Kidney epithelial cell (primary cell): ENCODE results near the gene UBE2B. TPM values are rescaled to one million over a fixed set of nuclear protein-coding genes. Genes with fewer than 3 reads are reported as not detected.

Source experiments
- DNase-seq: peaks from one replicate; pipeline ENCODE4 v3.0.0-alpha.2; 2010; ENCODE audit warnings: low read depth
- H3K27me3 ChIP-seq: 2 replicates; pipeline ENCODE4 v1.6.0; 2011; ENCODE audit warnings: low read length; ENCODE audit not compliant: control insufficient read depth, insufficient read depth
- H3K36me3 ChIP-seq: 2 replicates; pipeline ENCODE4 v1.5.1; 2011; ENCODE audit warnings: low read length; ENCODE audit not compliant: control insufficient read depth, insufficient read depth
- H3K4me3 ChIP-seq: 2 replicates; pipeline ENCODE4 v1.5.1; 2011; ENCODE audit warnings: low read depth, mild to moderate bottlenecking, control low read depth, low read length
- total RNA-seq: library from RNA; depleted of rRNA; stranded (reverse); fragments of >200 nt; gene quantifications from 2 replicates; pipeline ENCODE4 v1.2.3, GENCODE V29; 2015
- TF ChIP-seq, protein P1 (sequence below): IDR thresholded peaks from 2 replicates; pipeline ENCODE4 v1.5.1; 2011; ENCODE audit warnings: mild to moderate bottlenecking, moderate library complexity, low read length, control low read depth, inconsistent platforms; ENCODE audit not compliant: insufficient read depth, poor library complexity, severe bottlenecking

Gene UBE2B
- total RNA-seq, 1 donor from 2014 or later: 31.2 TPM

DNA sequence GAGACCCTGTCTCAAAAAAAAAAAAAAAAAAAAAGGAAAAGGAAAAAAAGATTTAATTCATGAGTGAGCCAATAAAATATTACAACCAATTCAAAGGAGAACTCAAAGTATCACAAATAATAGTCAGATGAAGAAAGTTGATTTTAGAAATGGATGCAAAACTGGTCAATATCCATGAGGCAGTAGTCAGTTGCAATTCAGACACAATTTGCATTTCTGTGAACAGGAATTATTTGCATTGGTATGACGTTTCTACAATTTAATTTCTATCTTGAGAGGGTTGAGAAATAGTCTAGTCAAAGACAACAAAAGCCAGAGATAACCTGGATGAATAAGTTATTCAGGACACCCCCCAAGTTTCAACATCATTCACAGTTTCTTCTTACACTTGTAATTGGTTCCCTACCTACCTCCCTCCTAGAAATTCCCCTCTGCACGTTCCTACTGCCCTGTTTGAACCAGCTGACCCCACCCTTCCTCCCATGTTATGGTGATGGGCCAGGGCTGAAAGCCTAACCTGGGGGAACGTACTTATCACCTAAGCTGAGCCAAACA is 68.9 kb downstream of the UBE2B start:
- no peak for DNase-seq
- Histone ChIP-seq H3K36me3 (no peaks in the 10 kb centered on the region), H3K4me3 (no peak overlapping the region), H3K27me3 (no peaks in the 10 kb centered on the region)
- TF ChIP-seq, protein P1, sequence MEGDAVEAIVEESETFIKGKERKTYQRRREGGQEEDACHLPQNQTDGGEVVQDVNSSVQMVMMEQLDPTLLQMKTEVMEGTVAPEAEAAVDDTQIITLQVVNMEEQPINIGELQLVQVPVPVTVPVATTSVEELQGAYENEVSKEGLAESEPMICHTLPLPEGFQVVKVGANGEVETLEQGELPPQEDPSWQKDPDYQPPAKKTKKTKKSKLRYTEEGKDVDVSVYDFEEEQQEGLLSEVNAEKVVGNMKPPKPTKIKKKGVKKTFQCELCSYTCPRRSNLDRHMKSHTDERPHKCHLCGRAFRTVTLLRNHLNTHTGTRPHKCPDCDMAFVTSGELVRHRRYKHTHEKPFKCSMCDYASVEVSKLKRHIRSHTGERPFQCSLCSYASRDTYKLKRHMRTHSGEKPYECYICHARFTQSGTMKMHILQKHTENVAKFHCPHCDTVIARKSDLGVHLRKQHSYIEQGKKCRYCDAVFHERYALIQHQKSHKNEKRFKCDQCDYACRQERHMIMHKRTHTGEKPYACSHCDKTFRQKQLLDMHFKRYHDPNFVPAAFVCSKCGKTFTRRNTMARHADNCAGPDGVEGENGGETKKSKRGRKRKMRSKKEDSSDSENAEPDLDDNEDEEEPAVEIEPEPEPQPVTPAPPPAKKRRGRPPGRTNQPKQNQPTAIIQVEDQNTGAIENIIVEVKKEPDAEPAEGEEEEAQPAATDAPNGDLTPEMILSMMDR: no peak

Other genes starting within 250 kb of the UBE2B start
- 222 and 233 TPM in 2 replicates for gene SKP1, start 194.6 kb upstream of the UBE2B start, total RNA-seq
- 232 and 249 TPM in 2 replicates for gene PPP2CA, start 145.5 kb upstream of the UBE2B start, total RNA-seq
- gene CDKL3, start 4.4 kb upstream of the UBE2B start, total RNA-seq: 9.3 and 17.6 TPM in 2 replicates
- 25.3 and 28.3 TPM in 2 replicates for gene CDKN2AIPNL, start 40.3 kb downstream of the UBE2B start, total RNA-seq
- 13.5 and 20.8 TPM in 2 replicates for gene JADE2, start 154.1 kb downstream of the UBE2B start, total RNA-seq